K562 (cell line): ENCODE measurements around the gene RELL2. TPM values are rescaled to one million over a fixed set of nuclear protein-coding genes. Genes with fewer than 3 reads are reported as not detected.

Experiments used
- ATF1 ChIP-seq, 2 experiments: fragments of 450-650 bp in 1 of 2; IDR thresholded peaks; 2 replicates each; pipeline ENCODE4 v1.6.1; 2016; ENCODE audit warnings: missing compliant biosample characterization in 1 of 2, missing genetic modification characterization in 1 of 2
- CC2D1A ChIP-seq: fragments of 450-650 bp; IDR thresholded peaks from 2 replicates; pipeline ENCODE4 v1.6.1; 2017; ENCODE audit warnings: mild to moderate bottlenecking
- CEBPB ChIP-seq: fragments of 450-650 bp; IDR thresholded peaks from 2 replicates; pipeline ENCODE4 v1.6.1; 2016; ENCODE audit warnings: missing genetic modification characterization, missing compliant biosample characterization
- FOSL1 ChIP-seq: fragments of 200-800 bp; sonication (Bioruptor generic); conservative IDR thresholded peaks from 2 replicates; pipeline ENCODE4 v1.6.1; 2016; ENCODE audit warnings: missing genetic modification characterization, missing compliant biosample characterization
- GATA2 ChIP-seq: sonication (generic); formaldehyde crosslinking; IDR thresholded peaks from 2 replicates; pipeline ENCODE4 v1.4.0; 2020; ENCODE audit warnings: mild to moderate bottlenecking, missing genetic modification reagents
- KLF16 ChIP-seq: IDR thresholded peaks from 2 replicates; pipeline ENCODE4 v1.6.1; 2016; ENCODE audit warnings: antibody characterized with exemption
- LEF1 ChIP-seq: fragments of 450-650 bp; IDR thresholded peaks from 2 replicates; pipeline ENCODE4 v1.6.1; 2016; ENCODE audit warnings: mild to moderate bottlenecking
- MCM5 ChIP-seq: fragments of 450-650 bp; IDR thresholded peaks from 2 replicates; pipeline ENCODE4 v1.6.1; 2016; ENCODE audit warnings: low read depth
- MTF1 ChIP-seq: fragments of 250-450 bp; sonication (Bioruptor Pico); IDR thresholded peaks from 2 replicates; pipeline ENCODE4 v1.9.0; 2021; ENCODE audit warnings: moderate library complexity, mild to moderate bottlenecking, inconsistent platforms, borderline replicate concordance
- NRF1 ChIP-seq, 2 experiments: fragments of 450-650 bp; IDR thresholded peaks in 1 of 2; conservative IDR thresholded peaks in 1 of 2; 2 replicates each; pipeline ENCODE4 v1.6.1; 2014; ENCODE audit warnings: mild to moderate bottlenecking in 2 of 2
- PHF8 ChIP-seq: fragments of 200-600 bp; sonication (generic); IDR thresholded peaks from 2 replicates; pipeline ENCODE4 v1.6.1; 2012; ENCODE audit warnings: mixed run types, mild to moderate bottlenecking, inconsistent platforms, low read length, moderate library complexity, borderline replicate concordance
- RBM25 ChIP-seq: fragments of 200-400 bp; formaldehyde crosslinking; IDR thresholded peaks from 2 replicates; pipeline ENCODE4 v1.6.1; 2018; ENCODE audit warnings: low read length, low read depth, moderate library complexity; ENCODE audit not compliant: severe bottlenecking
- SMARCA4 ChIP-seq: fragments of 450-650 bp; IDR thresholded peaks from 2 replicates; pipeline ENCODE4 v1.6.1; 2016
- SMARCC2 ChIP-seq: fragments of 450-650 bp; IDR thresholded peaks from 2 replicates; pipeline ENCODE4 v1.6.1; 2017; ENCODE audit warnings: antibody characterized with exemption, moderate library complexity, mild to moderate bottlenecking, low read depth
- SNRNP70 ChIP-seq: fragments of 200-400 bp; formaldehyde crosslinking; optimal IDR thresholded peaks from 2 replicates; pipeline ENCODE3; 2017; ENCODE audit warnings: low read depth, low read length
- TCF7L2 ChIP-seq: fragments of 150-350 bp; IDR thresholded peaks from 2 replicates; pipeline ENCODE4 v1.6.1; 2016; ENCODE audit warnings: low read depth, mild to moderate bottlenecking, low read length, moderate library complexity
- ZFP36 ChIP-seq: fragments of 150-350 bp; IDR thresholded peaks from 2 replicates; pipeline ENCODE4 v1.6.1; 2018; ENCODE audit warnings: low read length, low read depth; ENCODE audit not compliant: partially characterized antibody
- ZNF316 ChIP-seq: fragments of 450-650 bp; IDR thresholded peaks from 2 replicates; pipeline ENCODE4 v1.6.1; 2016
- polyA plus RNA-seq, 8 experiments: library from polyadenylated mRNA; depleted of rRNA in 4 of 8; stranded (reverse) in 5 of 8; unstranded in 3 of 8; fragments of >200 nt; fragmentation: Nextera tagmentation in 2 of 8; fragmentation: Illumina TruSeq in 1 of 8; extraction: Ambion mirVana in 2 of 8; extraction: Trizol in 1 of 8; gene quantifications; 2 replicates each; pipeline versions ENCODE4 v1.2.1 to v1.2.3, GENCODE V29; 2011 to 2014; ENCODE audit warnings: inconsistent platforms in 1 of 8, missing spikeins in 1 of 8
- total RNA-seq, 7 experiments: library from RNA; depleted of rRNA in 6 of 7; stranded (reverse); fragments of >200 nt in 6 of 7; fragmentation: Illumina TruSeq in 2 of 7; extraction: Trizol in 2 of 7; gene quantifications; 2 replicates each; pipeline versions ENCODE4 v1.2.1 to v1.2.3, GENCODE V29; 2011 to 2021; ENCODE audit warnings: low replicate concordance in 1 of 7
- TF ChIP-seq, protein P1 (sequence below), 2 experiments: fragments of 250-450 bp in 1 of 2; fragments of 450-650 bp in 1 of 2; sonication (Bioruptor Pico) in 1 of 2; IDR thresholded peaks; 2 replicates each; pipeline versions ENCODE4 v1.6.1 to v1.8.0; 2016 to 2021; ENCODE audit warnings: mild to moderate bottlenecking in 2 of 2, moderate library complexity in 2 of 2, missing compliant biosample characterization in 1 of 2, missing genetic modification characterization in 1 of 2
- TF ChIP-seq, protein P2 (sequence below): fragments of 250-450 bp; sonication (Bioruptor Pico); IDR thresholded peaks from 2 replicates; pipeline ENCODE4 v1.4.0; 2020; ENCODE audit warnings: mild to moderate bottlenecking, moderate library complexity
- TF ChIP-seq, protein P3 (sequence below): sonication (generic); formaldehyde crosslinking; IDR thresholded peaks from 2 replicates; pipeline ENCODE4 v1.8.1; 2023; ENCODE audit warnings: mild to moderate bottlenecking, missing genetic modification reagents
- TF ChIP-seq, protein P4 (sequence below): fragments of 250-450 bp; sonication (Bioruptor Pico); IDR thresholded peaks from 2 replicates; pipeline ENCODE4 v1.5.0; 2021

The RELL2 gene
- total and polyA plus RNA-seq, 9 of the 15 experiments (the other 6 are each of a cell fraction or from before 2014, with no cell fraction given), result 0.06 to 36.0 (median 14.3) TPM

DNA sequence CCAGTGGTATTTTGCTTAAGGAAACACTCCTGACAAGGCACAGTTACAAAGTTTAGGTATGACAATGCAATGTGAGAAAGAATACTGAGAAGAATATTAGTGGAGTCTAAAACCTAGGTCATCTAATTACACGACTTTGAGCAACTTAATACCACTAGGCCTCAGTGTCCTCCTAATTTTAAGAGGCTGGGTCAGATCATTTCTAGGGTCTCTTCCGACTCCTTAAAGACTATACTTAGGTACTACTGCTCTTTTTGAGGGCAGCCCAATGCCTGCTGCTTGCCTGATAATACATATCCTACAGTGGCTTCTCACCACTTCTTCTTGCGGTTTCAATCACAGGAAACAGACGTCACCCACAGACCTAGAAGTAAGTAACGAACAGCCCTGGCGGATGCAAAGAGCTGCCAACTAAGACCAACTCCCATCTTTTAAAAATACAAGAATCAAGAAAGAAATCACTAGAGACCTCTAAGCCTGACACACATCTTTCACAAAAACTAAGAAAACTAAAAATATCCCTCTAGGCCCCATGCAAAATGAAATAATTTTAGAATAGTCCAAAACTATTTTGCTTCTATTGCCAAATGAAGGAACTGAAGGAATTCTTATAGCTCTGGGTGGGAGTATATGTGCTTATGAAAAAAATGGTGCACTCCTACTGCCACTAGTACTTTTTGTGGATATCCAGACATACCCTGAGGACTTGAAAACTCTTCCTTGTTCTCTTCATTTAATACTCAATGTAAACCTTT, 31.1 kb upstream of the RELL2 start (continued):
- TF ChIP-seq, protein P1, sequence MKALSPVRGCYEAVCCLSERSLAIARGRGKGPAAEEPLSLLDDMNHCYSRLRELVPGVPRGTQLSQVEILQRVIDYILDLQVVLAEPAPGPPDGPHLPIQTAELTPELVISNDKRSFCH (CRISPR knock-in tag; IDR thresholded peaks at IDR 0.05), result no peak
- TF ChIP-seq, protein P1 (tag; IDR thresholded peaks at IDR 0.05), result peak; percentile 68; the same call in 1 of the 2 replicates
- TF ChIP-seq, protein P2, sequence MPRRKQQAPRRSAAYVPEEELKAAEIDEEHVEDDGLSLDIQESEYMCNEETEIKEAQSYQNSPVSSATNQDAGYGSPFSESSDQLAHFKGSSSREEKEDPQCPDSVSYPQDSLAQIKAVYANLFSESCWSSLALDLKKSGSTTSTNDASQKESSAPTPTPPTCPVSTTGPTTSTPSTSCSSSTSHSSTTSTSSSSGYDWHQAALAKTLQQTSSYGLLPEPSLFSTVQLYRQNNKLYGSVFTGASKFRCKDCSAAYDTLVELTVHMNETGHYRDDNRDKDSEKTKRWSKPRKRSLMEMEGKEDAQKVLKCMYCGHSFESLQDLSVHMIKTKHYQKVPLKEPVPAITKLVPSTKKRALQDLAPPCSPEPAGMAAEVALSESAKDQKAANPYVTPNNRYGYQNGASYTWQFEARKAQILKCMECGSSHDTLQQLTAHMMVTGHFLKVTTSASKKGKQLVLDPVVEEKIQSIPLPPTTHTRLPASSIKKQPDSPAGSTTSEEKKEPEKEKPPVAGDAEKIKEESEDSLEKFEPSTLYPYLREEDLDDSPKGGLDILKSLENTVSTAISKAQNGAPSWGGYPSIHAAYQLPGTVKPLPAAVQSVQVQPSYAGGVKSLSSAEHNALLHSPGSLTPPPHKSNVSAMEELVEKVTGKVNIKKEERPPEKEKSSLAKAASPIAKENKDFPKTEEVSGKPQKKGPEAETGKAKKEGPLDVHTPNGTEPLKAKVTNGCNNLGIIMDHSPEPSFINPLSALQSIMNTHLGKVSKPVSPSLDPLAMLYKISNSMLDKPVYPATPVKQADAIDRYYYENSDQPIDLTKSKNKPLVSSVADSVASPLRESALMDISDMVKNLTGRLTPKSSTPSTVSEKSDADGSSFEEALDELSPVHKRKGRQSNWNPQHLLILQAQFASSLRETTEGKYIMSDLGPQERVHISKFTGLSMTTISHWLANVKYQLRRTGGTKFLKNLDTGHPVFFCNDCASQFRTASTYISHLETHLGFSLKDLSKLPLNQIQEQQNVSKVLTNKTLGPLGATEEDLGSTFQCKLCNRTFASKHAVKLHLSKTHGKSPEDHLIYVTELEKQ (CRISPR knock-in tag), result no peak
- TF ChIP-seq ZFP36 (no peak), KLF16 (peak; percentile 91), SMARCC2 (peak; percentile 88), GATA2 (CRISPR knock-in tag) (peak; percentile 81), CC2D1A (peak; percentile 85), TCF7L2 (no peak), CEBPB (tag) (no peak), LEF1 (peak; percentile 90), SMARCA4 (peak; percentile 95), FOSL1 (tag) (peak; percentile 38; the same call in 1 of the 2 replicates), NRF1 (conservative IDR thresholded peaks at IDR 0.05 in 1 of 2, IDR thresholded peaks at IDR 0.05 in 1 of 2) (0 out of 4 replicates have a peak, but pooled peaks of 1 of the 2 experiments have one; percentile 19), MTF1 (CRISPR knock-in tag) (no peak), ZNF316 (peak; percentile 97), RBM25 (no peak), ATF1 (CRISPR knock-in tag; IDR thresholded peaks at IDR 0.05) (no peak), ATF1 (tag; IDR thresholded peaks at IDR 0.05) (peak; percentile 85), PHF8 (no peak), SNRNP70 (no peak), MCM5 (no peak)
- TF ChIP-seq, protein P3, sequence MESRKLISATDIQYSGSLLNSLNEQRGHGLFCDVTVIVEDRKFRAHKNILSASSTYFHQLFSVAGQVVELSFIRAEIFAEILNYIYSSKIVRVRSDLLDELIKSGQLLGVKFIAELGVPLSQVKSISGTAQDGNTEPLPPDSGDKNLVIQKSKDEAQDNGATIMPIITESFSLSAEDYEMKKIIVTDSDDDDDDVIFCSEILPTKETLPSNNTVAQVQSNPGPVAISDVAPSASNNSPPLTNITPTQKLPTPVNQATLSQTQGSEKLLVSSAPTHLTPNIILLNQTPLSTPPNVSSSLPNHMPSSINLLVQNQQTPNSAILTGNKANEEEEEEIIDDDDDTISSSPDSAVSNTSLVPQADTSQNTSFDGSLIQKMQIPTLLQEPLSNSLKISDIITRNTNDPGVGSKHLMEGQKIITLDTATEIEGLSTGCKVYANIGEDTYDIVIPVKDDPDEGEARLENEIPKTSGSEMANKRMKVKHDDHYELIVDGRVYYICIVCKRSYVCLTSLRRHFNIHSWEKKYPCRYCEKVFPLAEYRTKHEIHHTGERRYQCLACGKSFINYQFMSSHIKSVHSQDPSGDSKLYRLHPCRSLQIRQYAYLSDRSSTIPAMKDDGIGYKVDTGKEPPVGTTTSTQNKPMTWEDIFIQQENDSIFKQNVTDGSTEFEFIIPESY, result no peak
- TF ChIP-seq, protein P4, sequence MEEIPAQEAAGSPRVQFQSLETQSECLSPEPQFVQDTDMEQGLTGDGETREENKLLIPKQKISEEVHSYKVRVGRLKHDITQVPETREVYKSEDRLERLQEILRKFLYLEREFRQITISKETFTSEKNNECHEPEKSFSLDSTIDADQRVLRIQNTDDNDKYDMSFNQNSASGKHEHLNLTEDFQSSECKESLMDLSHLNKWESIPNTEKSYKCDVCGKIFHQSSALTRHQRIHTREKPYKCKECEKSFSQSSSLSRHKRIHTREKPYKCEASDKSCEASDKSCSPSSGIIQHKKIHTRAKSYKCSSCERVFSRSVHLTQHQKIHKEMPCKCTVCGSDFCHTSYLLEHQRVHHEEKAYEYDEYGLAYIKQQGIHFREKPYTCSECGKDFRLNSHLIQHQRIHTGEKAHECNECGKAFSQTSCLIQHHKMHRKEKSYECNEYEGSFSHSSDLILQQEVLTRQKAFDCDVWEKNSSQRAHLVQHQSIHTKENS (CRISPR knock-in tag), result no peak
